GM19438 (cell line): ENCODE data around the gene GAL3ST2.
A peak's percentile ranks its signal among the peaks of the same experiment; 100 is the strongest.
"Not testable (repeated sequence)": the region's sequence is repeated elsewhere in the genome, so short reads cannot be mapped to it uniquely, and the experiment has no call there.

Source experiments
- ATAC-seq: cut with Tn5 transposase; IDR thresholded peaks from one replicate; pipeline ENCODE4 v1.9.1; 2021; ENCODE audit warnings: low read depth; ENCODE audit not compliant: unreplicated experiment

Gene GAL3ST2

DNA sequence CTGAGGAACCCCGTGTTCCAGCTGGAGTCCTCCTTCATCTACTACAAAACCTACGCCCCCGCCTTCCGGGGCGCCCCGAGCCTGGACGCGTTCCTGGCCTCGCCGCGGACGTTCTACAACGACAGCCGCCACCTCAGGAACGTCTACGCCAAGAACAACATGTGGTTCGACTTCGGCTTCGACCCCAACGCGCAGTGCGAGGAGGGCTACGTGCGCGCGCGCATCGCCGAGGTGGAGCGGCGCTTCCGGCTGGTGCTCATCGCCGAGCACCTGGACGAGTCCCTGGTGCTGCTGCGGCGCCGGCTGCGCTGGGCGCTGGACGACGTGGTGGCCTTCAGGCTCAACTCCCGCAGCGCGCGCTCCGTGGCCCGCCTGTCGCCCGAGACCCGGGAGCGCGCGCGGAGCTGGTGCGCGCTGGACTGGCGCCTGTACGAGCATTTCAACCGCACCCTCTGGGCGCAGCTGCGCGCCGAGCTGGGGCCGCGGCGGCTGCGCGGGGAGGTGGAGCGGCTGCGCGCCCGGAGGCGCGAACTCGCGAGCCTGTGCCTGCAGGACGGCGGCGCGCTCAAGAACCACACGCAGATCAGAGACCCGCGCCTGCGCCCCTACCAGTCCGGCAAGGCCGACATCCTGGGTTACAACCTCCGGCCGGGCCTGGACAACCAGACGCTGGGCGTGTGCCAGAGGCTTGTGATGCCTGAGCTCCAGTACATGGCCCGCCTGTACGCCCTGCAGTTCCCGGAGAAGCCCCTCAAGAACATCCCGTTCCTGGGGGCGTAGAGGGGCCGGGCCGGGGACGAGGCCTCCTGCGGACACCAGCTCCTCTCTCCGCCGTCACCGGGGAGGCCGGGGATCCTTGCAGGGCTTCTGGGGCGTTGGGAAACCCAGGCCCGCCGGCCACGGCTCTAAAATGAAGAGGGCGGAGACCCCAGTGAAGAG lies 27.0 kb downstream of the GAL3ST2 start:
- peak; percentile 68 for ATAC-seq

- ATAC-seq = no peak
Measured at GRCh38 chr2:241804326-241805229, 28.0 kb downstream of the GAL3ST2 start.

GRCh38 chr2:241806217-241806616 lies 29.6 kb downstream of the GAL3ST2 start:
- ATAC-seq = not testable (repeated sequence)

- ATAC-seq = no peak
Measured at GRCh38 chr2:241808051-241808720, 31.6 kb downstream of the GAL3ST2 start.

DNA sequence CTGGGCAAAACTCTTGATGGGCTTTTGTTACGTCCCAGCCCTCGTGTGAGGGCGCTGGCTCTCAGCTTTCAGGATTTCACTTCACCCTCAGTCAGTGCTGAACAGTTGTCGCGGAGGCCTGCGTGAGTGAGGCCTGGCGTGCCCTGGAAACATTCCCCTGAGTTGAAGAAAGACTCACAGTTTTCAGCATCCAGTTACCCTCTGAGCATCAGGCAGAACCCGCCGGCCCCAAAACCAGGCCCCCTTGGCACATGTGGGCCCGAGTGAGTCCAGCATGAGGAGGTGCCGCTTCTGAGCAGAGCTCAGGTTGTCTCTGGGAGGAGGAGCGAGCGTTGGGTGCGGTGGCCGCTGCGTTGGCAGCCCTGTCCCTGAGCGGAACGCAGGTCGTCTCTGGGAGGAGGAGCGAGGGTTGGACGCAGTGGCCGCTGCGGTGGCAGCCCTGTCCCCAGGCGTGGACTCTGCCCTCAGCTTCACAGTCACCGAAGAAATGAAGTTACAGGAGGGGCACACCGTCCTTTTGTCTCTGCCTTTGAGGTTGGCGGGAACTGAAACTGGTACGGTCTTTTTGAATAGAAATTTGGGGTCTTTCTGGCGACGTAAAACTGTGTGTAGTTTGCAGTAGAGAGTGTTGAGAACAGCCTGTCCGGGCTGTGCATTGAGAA lies 32.2 kb downstream of the GAL3ST2 start, which contains the start of gene NEU4:
Gene NEU4, plus strand, starts transcription at position 473 of the 662 bp plus-strand sequence. CDS start 5,292 bp downstream, outside the sequence.
- ATAC-seq = no peak

GRCh38 chr2:241809383-241810306 lies 33.0 kb downstream of the GAL3ST2 start:
- no peak for ATAC-seq

DNA sequence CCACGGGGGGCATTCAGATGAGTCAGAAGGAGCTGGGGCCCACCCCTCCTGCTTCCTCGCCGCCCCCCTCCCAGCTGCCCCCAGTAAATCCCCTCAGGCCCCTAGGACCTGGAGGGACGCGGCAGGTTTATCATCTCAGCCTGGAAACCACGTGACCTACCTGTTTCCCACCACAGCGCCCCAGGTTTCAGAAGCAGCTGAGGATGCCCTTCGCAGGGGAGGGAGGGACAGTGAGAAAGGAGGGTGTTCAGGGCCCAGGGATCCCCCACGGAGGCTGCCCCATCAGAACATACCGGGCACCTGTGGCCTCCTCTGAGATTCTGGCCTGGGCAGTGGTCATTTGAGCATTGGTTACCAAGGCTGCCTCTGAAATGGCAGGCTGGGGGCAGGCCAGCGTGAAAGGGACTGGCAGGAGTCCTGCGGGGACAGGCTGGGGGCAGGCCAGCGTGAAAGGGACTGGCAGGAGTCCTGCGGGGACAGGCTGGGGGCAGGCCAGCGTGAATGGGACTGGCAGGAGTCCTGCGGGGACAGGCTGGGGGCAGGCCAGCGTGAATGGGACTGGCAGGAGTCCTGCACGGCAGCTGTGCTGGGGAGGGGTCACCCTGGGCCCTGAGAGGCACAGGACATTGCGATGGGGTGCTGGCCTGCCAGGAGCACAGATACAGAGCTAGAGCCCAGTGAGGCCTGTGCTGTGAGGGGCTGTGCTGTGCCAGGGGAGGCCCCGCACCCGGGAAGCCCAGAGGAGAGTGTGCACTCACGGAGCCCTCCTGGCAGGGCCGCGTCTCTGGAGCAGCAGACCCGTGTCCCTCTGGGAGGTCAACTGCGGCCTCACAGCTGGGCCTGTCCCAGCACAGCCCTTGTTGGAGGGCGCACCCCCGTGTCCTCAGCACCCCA lies 33.9 kb downstream of the GAL3ST2 start:
- ATAC-seq = no peak

- no peak for ATAC-seq
Measured at GRCh38 chr2:241811201-241811951, 34.8 kb downstream of the GAL3ST2 start.

- no peak for ATAC-seq
Measured at GRCh38 chr2:241811952-241812729, 35.5 kb downstream of the GAL3ST2 start.

- ATAC-seq = no peak
Measured at GRCh38 chr2:241812730-241813643, 36.4 kb downstream of the GAL3ST2 start.

GRCh38 chr2:241813644-241814392 lies 37.2 kb downstream of the GAL3ST2 start:
- ATAC-seq = no peak

DNA sequence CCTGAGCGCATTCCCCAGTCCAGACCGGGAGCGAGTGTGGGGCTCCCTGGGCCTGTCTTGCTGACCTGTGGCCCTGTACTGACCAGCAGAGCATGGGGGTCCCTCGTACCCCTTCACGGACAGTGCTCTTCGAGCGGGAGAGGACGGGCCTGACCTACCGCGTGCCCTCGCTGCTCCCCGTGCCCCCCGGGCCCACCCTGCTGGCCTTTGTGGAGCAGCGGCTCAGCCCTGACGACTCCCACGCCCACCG lies 37.7 kb downstream of the GAL3ST2 start:
- no peak for ATAC-seq

DNA sequence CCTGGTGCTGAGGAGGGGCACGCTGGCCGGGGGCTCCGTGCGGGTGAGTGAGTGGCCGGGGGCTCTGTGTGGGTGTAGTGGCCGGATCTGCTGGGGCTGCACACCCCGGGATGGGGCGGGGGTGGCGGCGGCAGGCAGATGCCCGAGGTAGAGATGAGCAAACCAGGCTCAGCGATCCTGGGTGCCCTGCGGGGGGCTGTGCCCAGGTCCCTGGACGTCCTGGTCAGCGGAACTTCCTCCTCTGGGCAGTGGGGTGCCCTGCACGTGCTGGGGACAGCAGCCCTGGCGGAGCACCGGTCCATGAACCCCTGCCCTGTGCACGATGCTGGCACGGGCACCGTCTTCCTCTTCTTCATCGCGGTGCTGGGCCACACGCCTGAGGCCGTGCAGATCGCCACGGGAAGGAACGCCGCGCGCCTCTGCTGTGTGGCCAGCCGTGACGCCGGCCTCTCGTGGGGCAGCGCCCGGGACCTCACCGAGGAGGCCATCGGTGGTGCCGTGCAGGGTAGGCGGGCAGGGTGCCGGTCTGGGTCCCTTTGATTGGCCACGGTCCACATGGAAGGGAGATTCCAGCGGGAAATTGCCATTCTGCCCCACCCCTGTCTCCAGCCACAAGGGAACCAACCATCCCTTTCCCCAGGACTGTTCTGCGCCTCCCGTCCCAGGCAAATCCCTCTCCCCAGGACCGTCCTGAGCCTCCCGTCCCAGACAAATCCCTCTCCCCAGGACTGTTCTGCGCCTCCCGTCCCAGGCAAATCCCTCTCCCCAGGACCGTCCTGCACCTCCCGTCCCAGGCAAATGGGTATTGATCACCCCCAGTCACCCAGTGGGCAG lies 38.2 kb downstream of the GAL3ST2 start:
- no peak for ATAC-seq
